Liver (tissue), 9 donors: ENCODE measurements around the gene CEP131. TPM values are rescaled to one million over a fixed set of nuclear protein-coding genes. Genes with fewer than 3 reads are reported as not detected.
A peak's percentile ranks its signal among the peaks of the same experiment; 100 is the strongest.

ENCODE experiments used
- DNase-seq: peaks from one replicate; pipeline ENCODE4 v3.0.0-alpha.2; 2017; ENCODE audit warnings: low spot score
- H3K27ac ChIP-seq, 2 donors: one replicate each; pipeline ENCODE4 v1.7.0; 2013; ENCODE audit warnings: inconsistent platforms in 2 of 2, low read length in 2 of 2, control low read depth in 1 of 2, low read depth in 1 of 2, mild to moderate bottlenecking in 1 of 2
- H3K27me3 ChIP-seq, 4 donors: one replicate each; pipeline versions ENCODE4 v1.6.1 to v1.7.0; 2013; ENCODE audit warnings: low read length in 3 of 4, inconsistent platforms in 1 of 4, mild to moderate bottlenecking in 1 of 4, moderate library complexity in 1 of 4; ENCODE audit not compliant: control insufficient read depth in 4 of 4, insufficient read depth in 4 of 4
- H3K36me3 ChIP-seq, 4 donors: one replicate each; pipeline versions ENCODE4 v1.6.1 to v1.7.0; 2013; ENCODE audit warnings: low read length in 3 of 4, mild to moderate bottlenecking in 3 of 4, low read depth in 1 of 4, moderate library complexity in 1 of 4; ENCODE audit not compliant: control insufficient read depth in 4 of 4, insufficient read depth in 3 of 4
- H3K4me1 ChIP-seq, 4 donors: one replicate each; pipeline versions ENCODE4 v1.6.1 to v1.7.0; 2013; ENCODE audit warnings: low read length in 3 of 4, mild to moderate bottlenecking in 3 of 4, moderate library complexity in 1 of 4; ENCODE audit not compliant: control insufficient read depth in 4 of 4, insufficient read depth in 4 of 4
- H3K4me3 ChIP-seq, 3 donors: one replicate each; pipeline versions ENCODE4 v1.6.1 to v1.7.0; 2013; ENCODE audit warnings: low read length in 3 of 3, control low read depth in 1 of 3, low read depth in 1 of 3, mild to moderate bottlenecking in 1 of 3
- H3K9ac ChIP-seq, 2 donors: one replicate each; pipeline ENCODE4 v1.7.0; 2013; ENCODE audit warnings: low read length in 2 of 2, mild to moderate bottlenecking in 2 of 2, moderate library complexity in 2 of 2, control low read depth in 1 of 2, low read depth in 1 of 2
- H3K9me3 ChIP-seq, 4 donors: one replicate each; pipeline versions ENCODE4 v1.6.1 to v1.7.0; 2013; ENCODE audit warnings: low read length in 3 of 4; ENCODE audit not compliant: control insufficient read depth in 4 of 4
- FOXA1 ChIP-seq: IDR thresholded peaks from 2 replicates; pipeline ENCODE4 v1.6.1; 2016; ENCODE audit warnings: antibody characterized with exemption
- FOXA2 ChIP-seq: IDR thresholded peaks from 2 replicates; pipeline ENCODE4 v1.6.1; 2016; ENCODE audit warnings: antibody characterized with exemption
- HNF4A ChIP-seq, 2 donors: conservative IDR thresholded peaks; 2 replicates each; pipeline ENCODE4 v1.6.1; 2016; ENCODE audit warnings: antibody characterized with exemption in 2 of 2, mild to moderate bottlenecking in 2 of 2
- HNF4G ChIP-seq: IDR thresholded peaks from 2 replicates; pipeline ENCODE4 v1.6.1; 2016; ENCODE audit warnings: antibody characterized with exemption
- JUND ChIP-seq, 2 donors: IDR thresholded peaks; 2 replicates each; pipeline ENCODE4 v1.6.1; 2016; ENCODE audit warnings: antibody characterized with exemption in 2 of 2
- NR2F2 ChIP-seq: IDR thresholded peaks from 2 replicates; pipeline ENCODE4 v1.6.1; 2016; ENCODE audit warnings: antibody characterized with exemption
- RAD21 ChIP-seq, 2 donors: IDR thresholded peaks; 2 replicates each; pipeline ENCODE4 v1.6.1; 2016; ENCODE audit warnings: antibody characterized with exemption in 2 of 2, mild to moderate bottlenecking in 2 of 2
- RXRA ChIP-seq, 2 donors: IDR thresholded peaks; 2 replicates each; pipeline ENCODE4 v1.6.1; 2017 to 2018; ENCODE audit warnings: antibody characterized with exemption in 2 of 2, mild to moderate bottlenecking in 1 of 2
- SP1 ChIP-seq: IDR thresholded peaks from 2 replicates; pipeline ENCODE4 v1.6.1; 2018; ENCODE audit warnings: antibody characterized with exemption, mild to moderate bottlenecking
- TAF1 ChIP-seq: conservative IDR thresholded peaks from 2 replicates; pipeline ENCODE4 v1.6.1; 2016; ENCODE audit warnings: antibody characterized with exemption, mild to moderate bottlenecking
- WGBS: extraction: QIAGEN DNeasy Blood & Tissue Kit; methylation state at CpG from one replicate; pipeline ENCODE4 v1.1.7; 2013; 5-methylcytosine and 5-hydroxymethylcytosine counted together
- polyA plus RNA-seq, 2 donors: library from polyadenylated mRNA; stranded (reverse) in 1 of 2; unstranded in 1 of 2; fragments of 200-250 nt in 1 of 2; fragments of >200 nt in 1 of 2; fragmentation: Nextera tagmentation in 1 of 2; extraction: Ambion mirVana in 1 of 2; gene quantifications; one replicate each; pipeline versions ENCODE4 v1.2.1 to v1.2.3, GENCODE V29; 2013 to 2015
- total RNA-seq, 2 donors: library from RNA; depleted of rRNA; stranded (reverse); fragments of >200 nt; gene quantifications; one replicate each; pipeline ENCODE4 v1.2.3, GENCODE V29; 2014
- TF ChIP-seq, protein P1 (sequence below): fragments of 150-350 bp; IDR thresholded peaks from 2 replicates; pipeline ENCODE4 v1.5.1; 2017; ENCODE audit warnings: improper control_type of control experiment, low read depth, low read length; ENCODE audit not compliant: missing input control
- TF ChIP-seq, protein P2 (sequence below): IDR thresholded peaks from 2 replicates; pipeline ENCODE4 v1.6.1; 2016; ENCODE audit warnings: antibody characterized with exemption
- TF ChIP-seq, protein P3 (sequence below): IDR thresholded peaks from 2 replicates; pipeline ENCODE4 v1.6.1; 2016; ENCODE audit warnings: antibody characterized with exemption
- TF ChIP-seq, protein P4 (sequence below): IDR thresholded peaks from 2 replicates; pipeline ENCODE4 v1.6.1; 2016; ENCODE audit warnings: antibody characterized with exemption
- donor health status: healthy.
- donor health status: healthy.
- donor health status: healthy.
- donor health status: healthy.
- donor health status: healthy.

Gene CEP131
- total and polyA plus RNA-seq, 4 donors, result 0.71 to 6.3 (median 2.2) TPM

DNA sequence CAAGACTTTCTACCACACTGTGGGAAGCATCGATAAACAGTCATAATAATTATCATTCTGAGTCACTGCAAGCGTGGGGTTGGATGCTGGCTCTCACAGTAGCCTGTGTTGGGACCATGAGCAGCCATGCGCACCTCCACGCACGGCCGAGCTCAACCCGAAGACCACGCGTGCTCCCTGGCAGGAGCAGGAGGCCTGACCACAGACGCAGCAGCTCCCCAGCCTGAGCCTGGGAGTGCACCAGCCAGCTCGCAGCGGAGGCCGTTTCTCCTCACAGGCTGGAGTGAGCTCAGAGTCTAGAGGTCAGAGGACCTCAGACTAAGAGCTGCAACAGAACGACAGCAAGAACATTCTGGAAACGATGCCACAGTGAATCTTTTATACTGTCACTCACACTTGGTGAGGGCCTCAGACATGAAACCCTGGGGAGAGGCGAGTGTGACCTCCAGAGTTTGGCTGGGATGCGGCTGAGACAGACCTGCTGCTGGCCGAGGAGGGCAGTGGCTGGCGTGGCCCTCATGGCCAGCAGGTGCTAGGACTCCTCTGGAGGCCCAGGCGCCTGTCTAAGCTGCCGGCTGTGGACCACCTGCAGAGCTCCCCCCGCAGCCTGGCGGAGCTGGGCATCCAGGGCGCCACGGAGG, 22.4 kb upstream of the CEP131 start:
- 57% methylated on average over 25 of the region's 25 CpGs for WGBS
- DNase-seq, result no peak
- H3K9ac ChIP-seq, result no peak overlapping the region
- H3K4me1 ChIP-seq, result peaks cover under 1 to 12% (median 4%) of the 10 kb centered on the region in 4 donors
- no peak overlapping the region for H3K27ac ChIP-seq
- peaks cover 0 to 11% (median 7%) of the 10 kb centered on the region in 4 donors for H3K36me3 ChIP-seq
- TF ChIP-seq NR2F2, result no peak
- peak in 1 of 2 donors; percentile 57 for TF ChIP-seq HNF4A (conservative IDR thresholded peaks at IDR 0.05)
- no peak for TF ChIP-seq FOXA1
- no peak for TF ChIP-seq HNF4G
- peak in 1 of 2 donors; percentile 58 for TF ChIP-seq RXRA (IDR thresholded peaks at IDR 0.05)
- no peaks in the 10 kb centered on the region for H3K9me3 ChIP-seq
- H3K4me3 ChIP-seq, result no peak overlapping the region
- H3K27me3 ChIP-seq, result no peaks in the 10 kb centered on the region

DNA sequence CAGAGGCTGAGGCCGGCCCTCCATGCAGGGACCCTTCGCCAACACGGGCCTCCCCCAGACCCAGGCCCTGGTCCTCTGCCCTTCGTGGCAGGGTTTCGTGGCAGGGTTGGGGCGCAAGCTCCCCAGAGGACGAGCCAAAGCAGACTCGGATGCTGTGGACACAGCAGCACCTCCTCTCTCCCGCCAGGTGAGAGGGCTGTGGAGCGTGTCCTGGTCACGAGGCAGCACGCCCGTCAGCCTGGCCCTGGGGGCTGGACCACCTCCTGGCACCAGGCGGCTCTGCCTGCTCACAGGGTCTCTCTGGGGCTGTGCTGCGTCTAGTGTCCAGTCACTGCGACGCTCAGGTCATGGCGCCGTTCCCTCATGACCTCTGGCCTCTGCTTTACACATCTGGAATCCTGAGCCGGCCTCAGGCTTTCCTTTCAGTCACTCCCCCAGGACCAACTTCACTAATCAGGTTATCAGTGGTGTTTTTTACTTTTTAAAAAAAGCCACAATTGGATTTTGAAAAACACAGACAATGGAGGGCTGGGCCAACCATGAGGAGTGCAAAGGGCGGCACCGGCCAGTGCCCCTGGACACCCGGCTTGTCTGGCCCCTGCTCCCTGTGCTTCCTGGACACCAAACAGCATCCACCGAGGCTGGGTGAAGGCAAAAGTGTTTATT, 21.7 kb upstream of the CEP131 start:
- Histone ChIP-seq H3K27ac (no peak overlapping the region), H3K36me3 (peaks cover 0 to 6% (median 3%) of the 10 kb centered on the region in 4 donors), H3K4me1 (peaks cover 3 to 17% (median 9%) of the 10 kb centered on the region in 4 donors), H3K9ac (no peak overlapping the region), H3K4me3 (no peak overlapping the region), H3K27me3 (no peaks in the 10 kb centered on the region), H3K9me3 (no peaks in the 10 kb centered on the region)
- TF ChIP-seq, protein P1, sequence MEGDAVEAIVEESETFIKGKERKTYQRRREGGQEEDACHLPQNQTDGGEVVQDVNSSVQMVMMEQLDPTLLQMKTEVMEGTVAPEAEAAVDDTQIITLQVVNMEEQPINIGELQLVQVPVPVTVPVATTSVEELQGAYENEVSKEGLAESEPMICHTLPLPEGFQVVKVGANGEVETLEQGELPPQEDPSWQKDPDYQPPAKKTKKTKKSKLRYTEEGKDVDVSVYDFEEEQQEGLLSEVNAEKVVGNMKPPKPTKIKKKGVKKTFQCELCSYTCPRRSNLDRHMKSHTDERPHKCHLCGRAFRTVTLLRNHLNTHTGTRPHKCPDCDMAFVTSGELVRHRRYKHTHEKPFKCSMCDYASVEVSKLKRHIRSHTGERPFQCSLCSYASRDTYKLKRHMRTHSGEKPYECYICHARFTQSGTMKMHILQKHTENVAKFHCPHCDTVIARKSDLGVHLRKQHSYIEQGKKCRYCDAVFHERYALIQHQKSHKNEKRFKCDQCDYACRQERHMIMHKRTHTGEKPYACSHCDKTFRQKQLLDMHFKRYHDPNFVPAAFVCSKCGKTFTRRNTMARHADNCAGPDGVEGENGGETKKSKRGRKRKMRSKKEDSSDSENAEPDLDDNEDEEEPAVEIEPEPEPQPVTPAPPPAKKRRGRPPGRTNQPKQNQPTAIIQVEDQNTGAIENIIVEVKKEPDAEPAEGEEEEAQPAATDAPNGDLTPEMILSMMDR, result no peak
- TF ChIP-seq HNF4G (no peak), NR2F2 (no peak), JUND (IDR thresholded peaks at IDR 0.05) (no peak), TAF1 (no peak), FOXA2 (no peak), SP1 (no peak), RAD21 (IDR thresholded peaks at IDR 0.05) (no peak), FOXA1 (no peak), HNF4A (conservative IDR thresholded peaks at IDR 0.05) (no peak)
- TF ChIP-seq, protein P2, sequence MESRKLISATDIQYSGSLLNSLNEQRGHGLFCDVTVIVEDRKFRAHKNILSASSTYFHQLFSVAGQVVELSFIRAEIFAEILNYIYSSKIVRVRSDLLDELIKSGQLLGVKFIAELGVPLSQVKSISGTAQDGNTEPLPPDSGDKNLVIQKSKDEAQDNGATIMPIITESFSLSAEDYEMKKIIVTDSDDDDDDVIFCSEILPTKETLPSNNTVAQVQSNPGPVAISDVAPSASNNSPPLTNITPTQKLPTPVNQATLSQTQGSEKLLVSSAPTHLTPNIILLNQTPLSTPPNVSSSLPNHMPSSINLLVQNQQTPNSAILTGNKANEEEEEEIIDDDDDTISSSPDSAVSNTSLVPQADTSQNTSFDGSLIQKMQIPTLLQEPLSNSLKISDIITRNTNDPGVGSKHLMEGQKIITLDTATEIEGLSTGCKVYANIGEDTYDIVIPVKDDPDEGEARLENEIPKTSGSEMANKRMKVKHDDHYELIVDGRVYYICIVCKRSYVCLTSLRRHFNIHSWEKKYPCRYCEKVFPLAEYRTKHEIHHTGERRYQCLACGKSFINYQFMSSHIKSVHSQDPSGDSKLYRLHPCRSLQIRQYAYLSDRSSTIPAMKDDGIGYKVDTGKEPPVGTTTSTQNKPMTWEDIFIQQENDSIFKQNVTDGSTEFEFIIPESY, result no peak
- TF ChIP-seq, protein P3, sequence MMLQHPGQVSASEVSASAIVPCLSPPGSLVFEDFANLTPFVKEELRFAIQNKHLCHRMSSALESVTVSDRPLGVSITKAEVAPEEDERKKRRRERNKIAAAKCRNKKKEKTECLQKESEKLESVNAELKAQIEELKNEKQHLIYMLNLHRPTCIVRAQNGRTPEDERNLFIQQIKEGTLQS, result no peak
- TF ChIP-seq, protein P4, sequence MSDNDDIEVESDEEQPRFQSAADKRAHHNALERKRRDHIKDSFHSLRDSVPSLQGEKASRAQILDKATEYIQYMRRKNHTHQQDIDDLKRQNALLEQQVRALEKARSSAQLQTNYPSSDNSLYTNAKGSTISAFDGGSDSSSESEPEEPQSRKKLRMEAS, result no peak
- 73% methylated on average over 24 of the region's 24 CpGs for WGBS
- DNase-seq, result no peak
